Measurements from ENCODE around the gene SERTM1.

DNA sequence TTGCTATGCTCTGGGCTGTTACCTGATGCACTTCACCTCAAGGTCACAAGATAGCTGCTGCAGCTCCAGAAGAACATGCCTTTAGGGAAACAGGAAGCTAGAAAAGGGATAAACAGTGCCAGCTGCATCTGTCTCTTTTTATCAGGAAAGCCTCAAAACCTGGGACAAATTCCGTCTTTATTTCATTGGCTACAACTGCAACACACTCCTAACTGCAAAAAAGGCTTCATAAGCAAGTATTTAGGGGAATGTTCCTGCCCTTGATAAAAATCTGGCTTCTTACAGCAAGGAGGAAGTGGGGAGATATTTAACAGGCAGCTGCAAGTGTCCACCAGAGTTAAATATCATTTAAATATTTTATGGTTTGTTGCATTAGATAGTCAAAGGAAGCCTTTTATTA, 34.2 kb upstream of the SERTM1 start:
- no peak for TF ChIP-seq CTCF (IDR thresholded peaks at IDR 0.05; ENCODE audit: insufficient read depth, low read length, poor library complexity, severe bottlenecking)
- TF ChIP-seq EZH2phosphoT487 (conservative IDR thresholded peaks at IDR 0.05; ENCODE audit: low read length): no peak
